Left renal cortex interstitium (tissue), 4 donors: ENCODE measurements around the gene PHF2. TPM values are rescaled to one million over a fixed set of nuclear protein-coding genes. Genes with fewer than 3 reads are reported as not detected.

Source experiments
- DNase-seq, 4 donors: peaks; one replicate each; pipeline ENCODE4 v3.0.0-alpha.2; 2013; ENCODE audit warnings: low read depth in 4 of 4, low spot score in 2 of 4, missing footprints in 1 of 4
- polyA plus RNA-seq, 4 donors: library from polyadenylated mRNA; unstranded; fragments of 120-200 nt; gene quantifications; one replicate each; pipeline ENCODE4 v1.2.1, GENCODE V29; 2013; ENCODE audit not compliant: insufficient read length in 4 of 4

Gene PHF2
- polyA plus RNA-seq, 4 donors, result 32.9 to 45.3 (median 42.5) TPM

- no peak for DNase-seq
These were observed 22.4 kb downstream of the PHF2 start for GRCh38 chr9:93598647-93599241.

- no peak for DNase-seq
These were observed 23.4 kb downstream of the PHF2 start for GRCh38 chr9:93599571-93600403.

- no peak for DNase-seq
These were observed 24.1 kb downstream of the PHF2 start for GRCh38 chr9:93600504-93600903.

- DNase-seq, result no peak
These were observed 24.7 kb downstream of the PHF2 start for GRCh38 chr9:93601063-93601462.

- no peak for DNase-seq
These were observed 25.3 kb downstream of the PHF2 start for GRCh38 chr9:93601666-93602065.

GRCh38 chr9:93603011-93603410 is 26.6 kb downstream of the PHF2 start:
- no peak for DNase-seq

GRCh38 chr9:93603906-93604326 is 27.5 kb downstream of the PHF2 start:
- DNase-seq, result no peak

- DNase-seq, result no peak
These were observed 29.8 kb downstream of the PHF2 start for GRCh38 chr9:93606187-93606586.

GRCh38 chr9:93610206-93610605 is 33.8 kb downstream of the PHF2 start:
- DNase-seq, result no peak

GRCh38 chr9:93612052-93612795 is 35.8 kb downstream of the PHF2 start:
- DNase-seq, result no peak

- DNase-seq, result no peak
These were observed 36.4 kb downstream of the PHF2 start for GRCh38 chr9:93612796-93613154.

- DNase-seq, result no peak
These were observed 36.8 kb downstream of the PHF2 start for GRCh38 chr9:93613174-93613573.

GRCh38 chr9:93613791-93614190 is 37.4 kb downstream of the PHF2 start:
- no peak for DNase-seq

- no peak for DNase-seq
These were observed 38.6 kb downstream of the PHF2 start for GRCh38 chr9:93614830-93615468.

- no peak for DNase-seq
These were observed 39.7 kb downstream of the PHF2 start for GRCh38 chr9:93616044-93616443.

GRCh38 chr9:93617273-93617672 is 40.9 kb downstream of the PHF2 start:
- DNase-seq, result no peak

- no peak for DNase-seq
These were observed 42.9 kb downstream of the PHF2 start for GRCh38 chr9:93619272-93619775.

GRCh38 chr9:93620041-93620506 is 43.7 kb downstream of the PHF2 start:
- no peak for DNase-seq

GRCh38 chr9:93620881-93621820 is 44.8 kb downstream of the PHF2 start:
- DNase-seq, result no peak

- no peak for DNase-seq
These were observed 45.5 kb downstream of the PHF2 start for GRCh38 chr9:93621922-93622321.
